ENCODE data around the gene NEURL1. TPM values are rescaled to one million over a fixed set of nuclear protein-coding genes. Genes with fewer than 3 reads are reported as not detected.
"Not testable (repeated sequence)": the region's sequence is repeated elsewhere in the genome, so short reads cannot be mapped to it uniquely, and the experiment has no call there.

Gene NEURL1
- total RNA-seq, 1 donor from 2014 or later: 0.54 TPM

GRCh38 chr10:103498936-103499638 lies 5.6 kb downstream of the NEURL1 start:
- Mint-ChIP-seq H3K4me1 (peaks cover 9% of the 10 kb centered on the region), H3K9me3 (no peaks in the 10 kb centered on the region), H3K4me3 (no peak overlapping the region), H3K27me3 (ENCODE audit: low read depth) (peaks cover 86% of the 10 kb centered on the region), H3K36me3 (no peaks in the 10 kb centered on the region), H3K27ac (no peak overlapping the region)
- TF ChIP-seq CTCF (IDR thresholded peaks at IDR 0.05; ENCODE audit: unreplicated experiment): no peak
- no peak for DNase-seq (ENCODE audit: low spot score in 2 of 2, unreplicated experiment in 2 of 2)

- peaks cover 86% of the 10 kb centered on the region for H3K27me3 Mint-ChIP-seq (ENCODE audit: low read depth)
- H3K4me3 Mint-ChIP-seq: no peak overlapping the region
- TF ChIP-seq CTCF (IDR thresholded peaks at IDR 0.05; ENCODE audit: unreplicated experiment): no peak
- no peak overlapping the region for H3K27ac Mint-ChIP-seq
- no peaks in the 10 kb centered on the region for H3K36me3 Mint-ChIP-seq
- H3K9me3 Mint-ChIP-seq: no peaks in the 10 kb centered on the region
- DNase-seq (ENCODE audit: low spot score in 2 of 2, unreplicated experiment in 2 of 2): no peak
- peaks cover 9% of the 10 kb centered on the region for H3K4me1 Mint-ChIP-seq
Observed at GRCh38 chr10:103499881-103500280, 6.4 kb downstream of the NEURL1 start.

GRCh38 chr10:103500481-103500880 lies 7.0 kb downstream of the NEURL1 start:
- Mint-ChIP-seq H3K4me1 (peaks cover 9% of the 10 kb centered on the region), H3K9me3 (no peaks in the 10 kb centered on the region), H3K27ac (no peak overlapping the region), H3K4me3 (no peak overlapping the region), H3K27me3 (ENCODE audit: low read depth) (peaks cover 82% of the 10 kb centered on the region), H3K36me3 (no peaks in the 10 kb centered on the region)
- no peak for DNase-seq (ENCODE audit: low spot score in 2 of 2, unreplicated experiment in 2 of 2)
- TF ChIP-seq CTCF (IDR thresholded peaks at IDR 0.05; ENCODE audit: unreplicated experiment): no peak

- peaks cover 9% of the 10 kb centered on the region for H3K4me1 Mint-ChIP-seq
- no peaks in the 10 kb centered on the region for H3K36me3 Mint-ChIP-seq
- no peak for TF ChIP-seq CTCF (IDR thresholded peaks at IDR 0.05; ENCODE audit: unreplicated experiment)
- H3K4me3 Mint-ChIP-seq: no peak overlapping the region
- no peak overlapping the region for H3K27ac Mint-ChIP-seq
- peaks cover 82% of the 10 kb centered on the region for H3K27me3 Mint-ChIP-seq (ENCODE audit: low read depth)
- no peak for DNase-seq (ENCODE audit: low spot score in 2 of 2, unreplicated experiment in 2 of 2)
- H3K9me3 Mint-ChIP-seq: no peaks in the 10 kb centered on the region
Observed at GRCh38 chr10:103501186-103501585, 7.7 kb downstream of the NEURL1 start.

GRCh38 chr10:103502849-103503660 lies 9.6 kb downstream of the NEURL1 start:
- no peak overlapping the region for H3K27ac Mint-ChIP-seq
- H3K27me3 Mint-ChIP-seq (ENCODE audit: low read depth): peaks cover 76% of the 10 kb centered on the region
- no peak overlapping the region for H3K4me3 Mint-ChIP-seq
- H3K36me3 Mint-ChIP-seq: no peaks in the 10 kb centered on the region
- no peaks in the 10 kb centered on the region for H3K9me3 Mint-ChIP-seq
- no peak for TF ChIP-seq CTCF (IDR thresholded peaks at IDR 0.05; ENCODE audit: unreplicated experiment)
- no peak for DNase-seq (ENCODE audit: low spot score in 2 of 2, unreplicated experiment in 2 of 2)
- H3K4me1 Mint-ChIP-seq: peaks cover 23% of the 10 kb centered on the region

GRCh38 chr10:103503777-103504176 lies 10.3 kb downstream of the NEURL1 start:
- H3K27ac Mint-ChIP-seq; H3K36me3 Mint-ChIP-seq; H3K4me3 Mint-ChIP-seq; DNase-seq (ENCODE audit: low spot score in 2 of 2, unreplicated experiment in 2 of 2); H3K9me3 Mint-ChIP-seq: not testable (repeated sequence)
- peaks cover 72% of the 10 kb centered on the region for H3K27me3 Mint-ChIP-seq (ENCODE audit: low read depth)
- H3K4me1 Mint-ChIP-seq: peaks cover 26% of the 10 kb centered on the region

Measured in mesothelial cell of epicardium (in vitro differentiated cells).